WTC11 (cell line): ENCODE data around the gene PNMA8A. TPM values are rescaled to one million over a fixed set of nuclear protein-coding genes. Genes with fewer than 3 reads are reported as not detected.

ENCODE experiments used
- ATAC-seq: fragments of 200-7000 bp; cut with Tn5 transposase; 2 replicates; pipeline ENCODE4 v1.10.0; 2021; ENCODE audit warnings: mild to moderate bottlenecking, moderate library complexity
- CTCF ChIA-PET: fragments of 300-600 bp; sonication (Branson Sonifier 250); formaldehyde crosslinking; loops from one replicate; lab custom pipeline; 2021; ENCODE audit warnings: antibody characterized with exemption; lab: Charles Lee
- POLR2A ChIA-PET: fragments of 350-600 bp; sonication (Branson Sonifier 250); formaldehyde crosslinking; loops from one replicate; lab custom pipeline; 2021; ENCODE audit warnings: antibody characterized with exemption; lab: Charles Lee
- DNase-seq: peaks from one replicate; pipeline ENCODE4 v3.0.0; 2021; ENCODE audit warnings: low spot score
- H3K27ac Mint-ChIP-seq: 2 replicates; pipeline ENCODE4 v1.8.0; 2021; ENCODE audit warnings: mixed read lengths
- H3K27me3 Mint-ChIP-seq: 2 replicates; pipeline ENCODE4 v1.8.0; 2021; ENCODE audit warnings: low read depth, mild to moderate bottlenecking, moderate library complexity, mixed read lengths
- H3K36me3 Mint-ChIP-seq: 2 replicates; pipeline ENCODE4 v1.8.0; 2021; ENCODE audit warnings: mixed read lengths
- H3K4me1 Mint-ChIP-seq: 2 replicates; pipeline ENCODE4 v1.8.0; 2022; ENCODE audit warnings: mixed read lengths
- H3K4me3 Mint-ChIP-seq: 2 replicates; pipeline ENCODE4 v1.8.0; 2021; ENCODE audit warnings: mild to moderate bottlenecking, moderate library complexity, mixed read lengths
- H3K9me3 Mint-ChIP-seq: 2 replicates; pipeline ENCODE4 v1.8.0; 2021; ENCODE audit warnings: mixed read lengths
- CBFB ChIP-seq: sonication (generic); formaldehyde crosslinking; IDR thresholded peaks from 2 replicates; pipeline ENCODE4 v1.8.1; 2022; ENCODE audit warnings: mild to moderate bottlenecking, low read depth, missing genetic modification reagents
- CDX4 ChIP-seq: fragments of 250-450 bp; sonication (Bioruptor Pico); IDR thresholded peaks from 2 replicates; pipeline ENCODE4 v1.9.0; 2021; ENCODE audit warnings: moderate library complexity, mild to moderate bottlenecking, inconsistent platforms, borderline replicate concordance
- CREB1 ChIP-seq: sonication (generic); formaldehyde crosslinking; IDR thresholded peaks from 2 replicates; pipeline ENCODE4 v1.8.0; 2023; ENCODE audit warnings: mild to moderate bottlenecking, missing genetic modification reagents
- ELF4 ChIP-seq: sonication (generic); formaldehyde crosslinking; IDR thresholded peaks from 2 replicates; pipeline ENCODE4 v1.8.1; 2022; ENCODE audit warnings: low read depth, mild to moderate bottlenecking, moderate library complexity, missing genetic modification reagents
- ERG ChIP-seq: fragments of 250-450 bp; sonication (Bioruptor Pico); IDR thresholded peaks from 2 replicates; pipeline ENCODE4 v1.8.0; 2021; ENCODE audit warnings: mild to moderate bottlenecking
- ESRRA ChIP-seq: sonication (generic); formaldehyde crosslinking; IDR thresholded peaks from 2 replicates; pipeline ENCODE4 v1.8.1; 2022; ENCODE audit warnings: mild to moderate bottlenecking, missing genetic modification reagents, borderline replicate concordance
- ETV6 ChIP-seq: sonication (generic); formaldehyde crosslinking; IDR thresholded peaks from 2 replicates; pipeline ENCODE4 v1.8.1; 2022; ENCODE audit warnings: mild to moderate bottlenecking, missing genetic modification reagents
- GRHL2 ChIP-seq: fragments of 250-450 bp; sonication (Bioruptor Pico); IDR thresholded peaks from 2 replicates; pipeline ENCODE4 v1.8.0; 2022; ENCODE audit warnings: mild to moderate bottlenecking, moderate library complexity; ENCODE audit not compliant: insufficient replicate concordance, severe bottlenecking
- HMGA2 ChIP-seq: fragments of 250-450 bp; sonication (Bioruptor Pico); IDR thresholded peaks from 2 replicates; pipeline ENCODE4 v1.4.0; 2021; ENCODE audit warnings: mild to moderate bottlenecking, moderate library complexity
- JUN ChIP-seq: sonication (generic); formaldehyde crosslinking; IDR thresholded peaks from 2 replicates; pipeline ENCODE4 v1.8.0; 2023; ENCODE audit warnings: mild to moderate bottlenecking, missing genetic modification reagents
- MAX ChIP-seq: sonication (generic); formaldehyde crosslinking; IDR thresholded peaks from 2 replicates; pipeline ENCODE4 v1.8.0; 2022; ENCODE audit warnings: mild to moderate bottlenecking, missing genetic modification reagents
- MYBL2 ChIP-seq: sonication (generic); formaldehyde crosslinking; IDR thresholded peaks from 2 replicates; pipeline ENCODE4 v1.8.1; 2023; ENCODE audit warnings: mild to moderate bottlenecking, moderate library complexity, missing genetic modification reagents
- NR1H2 ChIP-seq: sonication (generic); formaldehyde crosslinking; IDR thresholded peaks from 2 replicates; pipeline ENCODE4 v1.9.0; 2021; ENCODE audit warnings: mild to moderate bottlenecking, moderate library complexity, missing genetic modification reagents
- NR2C2 ChIP-seq: sonication (generic); formaldehyde crosslinking; IDR thresholded peaks from 2 replicates; pipeline ENCODE4 v1.8.0; 2022; ENCODE audit warnings: mild to moderate bottlenecking, missing genetic modification reagents
- OVOL2 ChIP-seq: fragments of 250-450 bp; sonication (Bioruptor Pico); IDR thresholded peaks from 2 replicates; pipeline ENCODE4 v1.9.0; 2021; ENCODE audit warnings: mild to moderate bottlenecking, borderline replicate concordance
- SMAD4 ChIP-seq: sonication (generic); formaldehyde crosslinking; IDR thresholded peaks from 2 replicates; pipeline ENCODE4 v1.8.0; 2022; ENCODE audit warnings: mild to moderate bottlenecking, missing genetic modification reagents
- USF1 ChIP-seq: sonication (generic); formaldehyde crosslinking; IDR thresholded peaks from 2 replicates; pipeline ENCODE4 v1.8.0; 2022; ENCODE audit warnings: mild to moderate bottlenecking, missing genetic modification reagents
- ZNF232 ChIP-seq: sonication (generic); formaldehyde crosslinking; IDR thresholded peaks from 2 replicates; pipeline ENCODE4 v1.8.0; 2022; ENCODE audit warnings: mild to moderate bottlenecking, missing genetic modification reagents
- ZNF671 ChIP-seq: fragments of 250-450 bp; sonication (Bioruptor Pico); IDR thresholded peaks from 2 replicates; pipeline ENCODE4 v1.8.0; 2021; ENCODE audit warnings: mild to moderate bottlenecking
- total RNA-seq: library from RNA; stranded (reverse); gene quantifications from 3 replicates; pipeline ENCODE4 v1.2.3, GENCODE V29; 2021
- TF ChIP-seq, protein P1 (sequence below): fragments of 250-450 bp; sonication (Bioruptor Pico); IDR thresholded peaks from 2 replicates; pipeline ENCODE4 v1.9.0; 2021; ENCODE audit warnings: mild to moderate bottlenecking, borderline replicate concordance
- TF ChIP-seq, protein P2 (sequence below): sonication (generic); formaldehyde crosslinking; IDR thresholded peaks from 2 replicates; pipeline ENCODE4 v1.8.1; 2022; ENCODE audit warnings: low read depth, mild to moderate bottlenecking, moderate library complexity, missing genetic modification reagents, borderline replicate concordance
- TF ChIP-seq, protein P3 (sequence below): fragments of 200-600 bp; IDR thresholded peaks from 2 replicates; pipeline ENCODE4 v1.8.0; 2022; ENCODE audit warnings: antibody characterized with exemption

Gene PNMA8A
- total RNA-seq, 1 experiment from 2014 or later = 25.4 TPM

DNA sequence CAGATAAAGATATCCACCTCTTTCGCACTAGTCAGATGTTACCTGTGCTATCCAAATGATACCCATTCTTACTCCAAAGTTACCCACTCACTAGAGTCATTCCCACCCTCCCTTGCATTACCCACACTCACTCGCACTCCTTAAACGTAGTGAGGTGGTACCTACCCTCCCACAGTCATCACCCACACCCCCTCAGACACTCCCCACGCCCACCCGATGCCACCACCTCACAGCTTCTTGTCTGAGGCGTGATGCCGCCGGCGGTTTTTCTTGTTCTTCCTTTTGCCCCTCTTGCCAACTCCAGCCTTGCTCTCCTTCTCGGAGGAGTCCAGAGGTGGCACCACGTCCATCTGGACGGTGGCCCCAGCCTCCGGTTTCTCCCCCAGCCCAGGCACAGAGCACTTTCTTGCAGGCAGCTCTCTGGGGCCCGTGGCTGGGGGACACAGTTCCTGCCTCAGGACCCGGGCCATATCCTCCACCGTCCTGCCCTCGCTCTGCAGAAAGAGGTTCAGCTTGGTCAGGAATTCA is 43.8 kb downstream of the PNMA8A start:
- CTCF ChIA-PET = interaction anchor here (0.9 to 2.1 kb wide), 2 partner anchors 23 to 110 kb away, joined by 5 to 6 read pairs; no protein-coding TSS in a partner anchor
- no peaks in the 10 kb centered on the region for H3K36me3 Mint-ChIP-seq
- POLR2A ChIA-PET = interaction anchor here (0.6 kb wide), 1 partner anchor 8 kb away, joined by 4 read pairs; no protein-coding TSS in a partner anchor
- peaks cover 56% of the 10 kb centered on the region for H3K27me3 Mint-ChIP-seq
- no peak overlapping the region for H3K27ac Mint-ChIP-seq
- TF ChIP-seq, protein P1, sequence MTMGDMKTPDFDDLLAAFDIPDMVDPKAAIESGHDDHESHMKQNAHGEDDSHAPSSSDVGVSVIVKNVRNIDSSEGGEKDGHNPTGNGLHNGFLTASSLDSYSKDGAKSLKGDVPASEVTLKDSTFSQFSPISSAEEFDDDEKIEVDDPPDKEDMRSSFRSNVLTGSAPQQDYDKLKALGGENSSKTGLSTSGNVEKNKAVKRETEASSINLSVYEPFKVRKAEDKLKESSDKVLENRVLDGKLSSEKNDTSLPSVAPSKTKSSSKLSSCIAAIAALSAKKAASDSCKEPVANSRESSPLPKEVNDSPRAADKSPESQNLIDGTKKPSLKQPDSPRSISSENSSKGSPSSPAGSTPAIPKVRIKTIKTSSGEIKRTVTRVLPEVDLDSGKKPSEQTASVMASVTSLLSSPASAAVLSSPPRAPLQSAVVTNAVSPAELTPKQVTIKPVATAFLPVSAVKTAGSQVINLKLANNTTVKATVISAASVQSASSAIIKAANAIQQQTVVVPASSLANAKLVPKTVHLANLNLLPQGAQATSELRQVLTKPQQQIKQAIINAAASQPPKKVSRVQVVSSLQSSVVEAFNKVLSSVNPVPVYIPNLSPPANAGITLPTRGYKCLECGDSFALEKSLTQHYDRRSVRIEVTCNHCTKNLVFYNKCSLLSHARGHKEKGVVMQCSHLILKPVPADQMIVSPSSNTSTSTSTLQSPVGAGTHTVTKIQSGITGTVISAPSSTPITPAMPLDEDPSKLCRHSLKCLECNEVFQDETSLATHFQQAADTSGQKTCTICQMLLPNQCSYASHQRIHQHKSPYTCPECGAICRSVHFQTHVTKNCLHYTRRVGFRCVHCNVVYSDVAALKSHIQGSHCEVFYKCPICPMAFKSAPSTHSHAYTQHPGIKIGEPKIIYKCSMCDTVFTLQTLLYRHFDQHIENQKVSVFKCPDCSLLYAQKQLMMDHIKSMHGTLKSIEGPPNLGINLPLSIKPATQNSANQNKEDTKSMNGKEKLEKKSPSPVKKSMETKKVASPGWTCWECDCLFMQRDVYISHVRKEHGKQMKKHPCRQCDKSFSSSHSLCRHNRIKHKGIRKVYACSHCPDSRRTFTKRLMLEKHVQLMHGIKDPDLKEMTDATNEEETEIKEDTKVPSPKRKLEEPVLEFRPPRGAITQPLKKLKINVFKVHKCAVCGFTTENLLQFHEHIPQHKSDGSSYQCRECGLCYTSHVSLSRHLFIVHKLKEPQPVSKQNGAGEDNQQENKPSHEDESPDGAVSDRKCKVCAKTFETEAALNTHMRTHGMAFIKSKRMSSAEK = no peak
- TF ChIP-seq CDX4 (CRISPR knock-in tag) = no peak
- TF ChIP-seq ERG (CRISPR knock-in tag) = no peak
- TF ChIP-seq, protein P2, sequence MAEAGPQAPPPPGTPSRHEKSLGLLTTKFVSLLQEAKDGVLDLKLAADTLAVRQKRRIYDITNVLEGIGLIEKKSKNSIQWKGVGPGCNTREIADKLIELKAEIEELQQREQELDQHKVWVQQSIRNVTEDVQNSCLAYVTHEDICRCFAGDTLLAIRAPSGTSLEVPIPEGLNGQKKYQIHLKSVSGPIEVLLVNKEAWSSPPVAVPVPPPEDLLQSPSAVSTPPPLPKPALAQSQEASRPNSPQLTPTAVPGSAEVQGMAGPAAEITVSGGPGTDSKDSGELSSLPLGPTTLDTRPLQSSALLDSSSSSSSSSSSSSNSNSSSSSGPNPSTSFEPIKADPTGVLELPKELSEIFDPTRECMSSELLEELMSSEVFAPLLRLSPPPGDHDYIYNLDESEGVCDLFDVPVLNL (CRISPR knock-in tag) = no peak
- no peak for TF ChIP-seq ELF4
- TF ChIP-seq GRHL2 (CRISPR knock-in tag) = no peak
- no peak for TF ChIP-seq ZNF671
- TF ChIP-seq NR2C2 = no peak
- TF ChIP-seq ETV6 (CRISPR knock-in tag) = no peak
- DNase-seq = no peak
- peak overlapping the region; percentile 87 for H3K4me3 Mint-ChIP-seq
- H3K4me1 Mint-ChIP-seq = peaks cover 32% of the 10 kb centered on the region
- H3K9me3 Mint-ChIP-seq = no peaks in the 10 kb centered on the region
- no peak for ATAC-seq

GRCh38 chr19:46426506-46427162 is 44.7 kb downstream of the PNMA8A start:
- ChIA-PET POLR2A (interaction anchor here (1.1 to 1.4 kb wide), 2 partner anchors 10 to 13 kb away, joined by 4 to 8 read pairs; partner anchors contain the start of gene CCDC8), CTCF (interaction anchor here (1.1 to 2.1 kb wide), 6 partner anchors 11 to 327 kb away, joined by 4 to 6 read pairs (median 6); no protein-coding TSS in a partner anchor)

More at GRCh38 chr19:46426506-46427162, 44.7 kb downstream of the PNMA8A start:
- H3K27me3 Mint-ChIP-seq = peaks cover 56% of the 10 kb centered on the region
- no peak overlapping the region for H3K27ac Mint-ChIP-seq
- DNase-seq (peak; percentile 87), ATAC-seq (peak; percentile 74)
- peak overlapping the region; percentile 87 for H3K4me3 Mint-ChIP-seq
- TF ChIP-seq SMAD4 = no peak
- no peak for TF ChIP-seq MYBL2
- no peak for TF ChIP-seq JUN (CRISPR knock-in tag)
- TF ChIP-seq MAX (CRISPR knock-in tag) = no peak
- TF ChIP-seq ETV6 (CRISPR knock-in tag) = no peak
- TF ChIP-seq NR1H2 (CRISPR knock-in tag) = no peak
- TF ChIP-seq, protein P3, sequence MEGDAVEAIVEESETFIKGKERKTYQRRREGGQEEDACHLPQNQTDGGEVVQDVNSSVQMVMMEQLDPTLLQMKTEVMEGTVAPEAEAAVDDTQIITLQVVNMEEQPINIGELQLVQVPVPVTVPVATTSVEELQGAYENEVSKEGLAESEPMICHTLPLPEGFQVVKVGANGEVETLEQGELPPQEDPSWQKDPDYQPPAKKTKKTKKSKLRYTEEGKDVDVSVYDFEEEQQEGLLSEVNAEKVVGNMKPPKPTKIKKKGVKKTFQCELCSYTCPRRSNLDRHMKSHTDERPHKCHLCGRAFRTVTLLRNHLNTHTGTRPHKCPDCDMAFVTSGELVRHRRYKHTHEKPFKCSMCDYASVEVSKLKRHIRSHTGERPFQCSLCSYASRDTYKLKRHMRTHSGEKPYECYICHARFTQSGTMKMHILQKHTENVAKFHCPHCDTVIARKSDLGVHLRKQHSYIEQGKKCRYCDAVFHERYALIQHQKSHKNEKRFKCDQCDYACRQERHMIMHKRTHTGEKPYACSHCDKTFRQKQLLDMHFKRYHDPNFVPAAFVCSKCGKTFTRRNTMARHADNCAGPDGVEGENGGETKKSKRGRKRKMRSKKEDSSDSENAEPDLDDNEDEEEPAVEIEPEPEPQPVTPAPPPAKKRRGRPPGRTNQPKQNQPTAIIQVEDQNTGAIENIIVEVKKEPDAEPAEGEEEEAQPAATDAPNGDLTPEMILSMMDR = no peak
- TF ChIP-seq ESRRA (CRISPR knock-in tag) = no peak
- TF ChIP-seq USF1 (CRISPR knock-in tag) = no peak
- no peak for TF ChIP-seq HMGA2
- TF ChIP-seq OVOL2 (CRISPR knock-in tag) = no peak
- TF ChIP-seq CBFB (CRISPR knock-in tag) = no peak
- no peak for TF ChIP-seq ZNF232 (CRISPR knock-in tag)
- no peak for TF ChIP-seq CREB1 (CRISPR knock-in tag)
- H3K9me3 Mint-ChIP-seq = no peaks in the 10 kb centered on the region
- H3K36me3 Mint-ChIP-seq = no peaks in the 10 kb centered on the region
- peaks cover 30% of the 10 kb centered on the region for H3K4me1 Mint-ChIP-seq
